C4-2B (cell line): ENCODE measurements around the gene HECTD1.

Experiments used
- ZFX ChIP-seq: fragments of 450-650 bp; IDR thresholded peaks from 2 replicates; pipeline ENCODE4 v1.6.1; 2017
- TF ChIP-seq, protein P1 (sequence below): fragments of 450-650 bp; conservative IDR thresholded peaks from 2 replicates; pipeline ENCODE4 v1.5.1; 2017; ENCODE audit warnings: mild to moderate bottlenecking

DNA sequence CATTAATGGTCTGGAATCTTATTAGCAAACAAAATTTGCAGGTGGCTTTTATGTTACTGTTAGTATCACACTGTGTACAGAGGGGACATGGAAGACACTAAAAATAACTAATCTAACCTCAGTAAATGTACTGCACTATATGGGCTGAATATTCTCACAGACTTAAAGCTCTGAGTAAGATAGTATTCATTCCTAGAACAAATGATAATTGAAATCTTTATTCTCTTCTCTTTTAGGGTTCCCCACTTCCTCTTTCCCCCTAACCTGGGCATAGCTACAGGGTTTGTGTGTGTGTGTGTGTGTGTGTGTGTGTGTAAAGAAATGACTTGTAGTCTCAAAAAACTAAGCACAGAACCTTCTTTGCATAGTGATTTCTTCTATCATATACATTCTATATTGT, 21.4 kb upstream of the HECTD1 start:
- TF ChIP-seq, protein P1, sequence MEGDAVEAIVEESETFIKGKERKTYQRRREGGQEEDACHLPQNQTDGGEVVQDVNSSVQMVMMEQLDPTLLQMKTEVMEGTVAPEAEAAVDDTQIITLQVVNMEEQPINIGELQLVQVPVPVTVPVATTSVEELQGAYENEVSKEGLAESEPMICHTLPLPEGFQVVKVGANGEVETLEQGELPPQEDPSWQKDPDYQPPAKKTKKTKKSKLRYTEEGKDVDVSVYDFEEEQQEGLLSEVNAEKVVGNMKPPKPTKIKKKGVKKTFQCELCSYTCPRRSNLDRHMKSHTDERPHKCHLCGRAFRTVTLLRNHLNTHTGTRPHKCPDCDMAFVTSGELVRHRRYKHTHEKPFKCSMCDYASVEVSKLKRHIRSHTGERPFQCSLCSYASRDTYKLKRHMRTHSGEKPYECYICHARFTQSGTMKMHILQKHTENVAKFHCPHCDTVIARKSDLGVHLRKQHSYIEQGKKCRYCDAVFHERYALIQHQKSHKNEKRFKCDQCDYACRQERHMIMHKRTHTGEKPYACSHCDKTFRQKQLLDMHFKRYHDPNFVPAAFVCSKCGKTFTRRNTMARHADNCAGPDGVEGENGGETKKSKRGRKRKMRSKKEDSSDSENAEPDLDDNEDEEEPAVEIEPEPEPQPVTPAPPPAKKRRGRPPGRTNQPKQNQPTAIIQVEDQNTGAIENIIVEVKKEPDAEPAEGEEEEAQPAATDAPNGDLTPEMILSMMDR: no peak
- TF ChIP-seq ZFX: no peak
